Activated CD8-positive, alpha-beta memory T cell treated with anti-CD3 and anti-CD28 coated beads for 24 hours (primary cell): ENCODE results near the gene RNASEH2B.

Source experiments
- DNase-seq: peaks from one replicate; pipeline ENCODE4 v3.0.0-alpha.2; 2020

RNASEH2B gene

GRCh38 chr13:50909605-50910484, at the start of gene RNASEH2B:
TSS of gene RNASEH2B (plus strand) at chr13:50909791. CDS start at chr13:50910077, 286 bp downstream.
- DNase-seq, result peak; percentile 92

GRCh38 chr13:50864492-50864891, 45.1 kb upstream of the RNASEH2B start:
- no peak for DNase-seq

- DNase-seq, result no peak
Observed at GRCh38 chr13:50866817-50867636, 42.6 kb upstream of the RNASEH2B start.

- no peak for DNase-seq
Observed at GRCh38 chr13:50867637-50867945, 42.0 kb upstream of the RNASEH2B start.

DNA sequence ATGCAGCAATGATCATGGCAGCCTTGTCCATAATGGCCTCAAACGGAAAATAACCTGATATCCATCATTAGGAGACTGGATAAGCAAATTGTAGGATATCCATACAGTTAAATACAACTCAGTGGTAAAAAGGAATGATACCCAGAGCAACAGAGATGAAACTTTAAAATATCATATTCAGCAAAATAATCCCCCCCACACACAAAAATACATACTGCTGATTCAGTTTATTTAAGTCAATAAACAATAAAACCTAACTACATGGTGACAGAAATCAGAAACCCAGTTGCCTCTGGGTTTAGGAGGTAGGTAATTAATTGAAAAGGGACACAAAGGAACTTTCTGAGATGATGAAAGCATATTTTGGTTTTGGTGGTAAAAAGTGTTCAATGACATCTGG, 38.2 kb upstream of the RNASEH2B start:
- DNase-seq, result no peak

DNA sequence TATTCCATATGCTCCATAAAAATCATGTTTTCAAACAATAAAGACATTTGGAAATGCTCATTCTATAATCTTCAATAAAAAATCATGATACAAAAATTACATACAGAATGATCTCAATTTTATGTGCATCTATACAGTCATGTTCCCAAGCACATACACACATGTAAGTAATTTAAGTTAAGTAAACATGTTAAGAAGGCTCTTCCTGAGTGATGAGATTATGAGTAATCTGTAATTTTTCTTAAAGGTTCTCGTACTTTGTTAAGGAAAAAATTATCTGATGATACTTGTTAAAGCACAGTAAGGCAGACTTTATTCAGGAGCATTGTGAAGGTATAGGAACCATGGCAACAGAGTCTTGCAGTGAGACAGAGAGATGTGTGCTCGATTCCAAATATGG, 36.1 kb upstream of the RNASEH2B start:
- DNase-seq, result no peak

DNA sequence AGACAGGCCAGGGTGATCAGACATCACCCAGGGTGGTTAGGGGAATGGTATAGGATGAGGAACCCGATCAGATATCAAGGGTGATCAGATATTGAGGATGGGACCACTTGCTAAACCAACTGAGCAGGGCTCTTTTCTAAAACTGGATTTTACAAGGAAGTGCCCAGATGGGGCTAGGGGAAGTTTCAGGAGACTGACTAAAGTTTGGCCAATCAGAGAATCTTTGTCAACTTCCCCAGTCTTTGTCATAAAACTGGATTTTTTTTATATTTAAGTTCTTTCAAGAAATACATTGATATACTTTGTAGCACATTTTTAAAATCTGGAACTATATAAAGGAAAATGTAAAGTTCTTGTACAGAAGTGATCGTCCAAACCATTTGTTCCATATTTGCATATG, 35.6 kb upstream of the RNASEH2B start:
- no peak for DNase-seq

DNA sequence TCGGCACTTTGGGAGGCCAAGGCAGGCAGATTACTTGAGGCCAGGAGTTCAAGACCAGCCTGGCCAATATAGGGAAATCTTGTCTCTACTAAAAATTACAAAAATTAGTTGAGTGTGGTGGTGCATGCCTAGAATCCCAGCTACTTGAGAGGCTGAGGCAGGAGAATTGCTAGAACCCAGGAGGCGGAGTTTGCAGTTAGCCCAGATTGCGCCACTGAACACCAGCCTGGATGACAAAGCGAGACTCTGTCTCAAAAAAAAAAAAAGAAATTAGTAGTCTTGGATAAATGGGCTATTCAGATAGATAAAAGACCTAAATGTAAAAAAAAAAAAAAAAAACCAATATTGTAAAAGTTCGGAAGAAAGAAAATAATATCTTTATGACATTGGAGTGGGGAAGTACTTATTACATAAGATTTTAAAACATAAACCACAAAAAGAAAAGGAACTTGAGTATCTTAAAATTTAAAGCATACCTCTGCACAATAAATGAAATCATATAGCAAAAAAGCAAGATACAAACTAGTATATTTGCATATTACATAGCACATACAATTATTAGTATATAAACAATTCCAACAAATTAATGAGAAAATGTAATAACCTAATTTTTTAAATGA, 26.7 kb upstream of the RNASEH2B start:
- DNase-seq, result no peak

GRCh38 chr13:50883728-50884127, 25.9 kb upstream of the RNASEH2B start:
- DNase-seq, result no peak

GRCh38 chr13:50884265-50884664, 25.3 kb upstream of the RNASEH2B start:
- DNase-seq, result no peak

GRCh38 chr13:50887151-50887550, 22.4 kb upstream of the RNASEH2B start:
- no peak for DNase-seq

- no peak for DNase-seq
Observed at GRCh38 chr13:50888362-50888761, 21.2 kb upstream of the RNASEH2B start.

DNA sequence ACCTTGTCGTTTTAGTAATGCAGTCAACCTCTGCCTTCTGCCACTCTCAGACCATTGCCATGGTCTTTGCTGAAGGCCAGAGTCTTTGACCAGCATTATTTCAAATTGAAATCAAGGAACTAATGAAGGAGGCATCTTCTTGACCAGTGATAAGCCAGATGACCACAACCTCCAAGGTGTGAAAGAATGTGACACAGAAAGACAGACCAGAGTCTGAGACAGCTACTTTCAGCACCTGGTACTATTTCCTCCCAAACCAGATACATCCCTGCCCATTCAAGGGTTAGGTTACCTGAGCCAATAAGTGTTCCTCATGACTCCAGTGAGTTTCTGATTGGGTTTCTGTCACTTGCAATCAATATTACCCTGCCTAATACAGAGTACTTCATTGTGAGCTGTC, 20.3 kb upstream of the RNASEH2B start:
- no peak for DNase-seq

- no peak for DNase-seq
Observed at GRCh38 chr13:50891206-50891605, 18.4 kb upstream of the RNASEH2B start.

GRCh38 chr13:50892210-50892944, 17.2 kb upstream of the RNASEH2B start:
- DNase-seq, result no peak

DNA sequence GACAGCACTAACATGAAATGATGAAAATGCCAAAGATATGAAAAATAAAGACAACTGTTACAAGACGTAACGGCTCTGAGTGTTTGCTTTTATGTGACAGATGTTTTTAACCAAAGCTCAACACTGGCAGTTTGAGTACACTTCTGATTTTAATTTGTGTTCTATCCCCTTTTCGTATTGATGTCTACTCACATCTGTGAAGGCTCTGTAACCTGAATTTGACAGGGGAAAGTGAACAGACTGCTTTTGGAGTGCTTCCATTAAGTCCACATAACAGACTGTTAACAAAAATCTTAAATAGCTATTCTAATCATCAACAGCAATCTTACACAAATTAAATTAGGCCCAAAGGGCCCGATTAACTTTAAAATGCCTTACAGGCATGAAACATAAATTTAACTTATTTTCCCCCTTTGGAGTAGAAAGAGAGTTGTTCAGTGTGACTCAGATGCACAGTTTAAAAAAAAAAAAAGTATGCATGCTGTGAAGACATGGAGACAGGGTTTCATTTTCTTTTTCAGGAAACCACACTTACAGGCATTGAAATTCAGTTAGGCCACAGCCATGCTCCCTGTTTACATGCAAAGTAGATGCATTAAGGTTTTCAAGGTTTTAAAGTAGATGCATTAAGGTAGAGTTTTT, 16.3 kb upstream of the RNASEH2B start:
- DNase-seq, result no peak

- DNase-seq, result no peak
Observed at GRCh38 chr13:50894012-50894411, 15.6 kb upstream of the RNASEH2B start.

DNA sequence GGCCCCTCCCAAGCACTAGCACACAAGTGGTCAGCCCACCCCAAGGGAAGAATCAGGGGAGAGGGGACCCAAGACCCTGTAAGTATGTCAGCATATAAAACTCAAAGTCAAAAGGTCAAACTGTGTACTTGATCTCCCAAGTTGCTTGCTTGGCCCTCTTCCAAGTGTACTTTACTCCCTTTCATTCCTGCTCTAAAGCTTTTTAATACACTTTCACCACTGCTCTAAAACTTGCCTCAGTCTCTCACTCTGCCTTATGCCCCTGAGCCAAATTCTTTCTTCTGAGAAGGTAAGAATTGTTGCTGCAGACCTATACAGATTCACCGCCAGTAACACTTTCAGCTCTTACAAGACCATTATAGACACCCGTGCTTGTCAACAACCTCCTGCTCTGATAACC, 15.1 kb upstream of the RNASEH2B start:
- no peak for DNase-seq

DNA sequence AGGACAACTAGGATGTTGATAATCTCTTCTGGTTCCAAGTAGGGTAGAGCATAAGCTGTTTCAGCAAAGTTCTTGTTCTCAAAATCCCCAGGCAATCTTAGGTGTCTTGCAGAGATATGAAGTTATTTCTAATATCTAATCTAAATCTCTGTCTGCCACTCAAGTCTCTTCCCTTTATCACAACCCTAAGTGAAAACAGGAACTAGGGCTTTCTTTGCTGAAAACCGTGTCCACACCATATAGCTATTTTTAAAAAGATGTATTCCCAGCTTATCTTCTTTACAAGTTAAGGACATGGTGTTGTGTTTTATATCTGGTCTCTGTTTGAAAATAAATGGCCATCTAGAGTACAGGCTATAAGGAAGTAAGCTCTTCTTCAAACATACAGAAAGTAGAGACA, 11.3 kb upstream of the RNASEH2B start:
- no peak for DNase-seq

GRCh38 chr13:50901701-50902100, 7.9 kb upstream of the RNASEH2B start:
- DNase-seq, result no peak

DNA sequence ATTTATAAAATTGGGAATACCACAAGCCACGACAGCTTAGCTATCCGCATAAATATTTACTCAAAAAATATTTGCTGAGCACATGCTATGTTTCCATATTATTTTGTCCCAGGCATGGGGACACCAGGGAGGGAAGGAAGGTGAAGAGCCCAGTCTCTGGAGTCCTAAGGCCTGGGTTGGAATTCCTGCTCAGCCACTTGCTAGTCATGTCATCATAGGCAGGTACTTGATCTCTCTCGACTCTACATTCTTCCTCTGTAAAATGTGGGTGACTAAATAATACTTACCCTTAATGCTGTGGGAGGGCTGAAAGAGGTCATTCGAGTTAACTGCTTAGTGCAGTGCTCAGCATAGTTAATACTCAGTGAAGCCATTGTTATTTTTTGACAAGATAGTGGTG, 4.3 kb upstream of the RNASEH2B start:
- no peak for DNase-seq

DNA sequence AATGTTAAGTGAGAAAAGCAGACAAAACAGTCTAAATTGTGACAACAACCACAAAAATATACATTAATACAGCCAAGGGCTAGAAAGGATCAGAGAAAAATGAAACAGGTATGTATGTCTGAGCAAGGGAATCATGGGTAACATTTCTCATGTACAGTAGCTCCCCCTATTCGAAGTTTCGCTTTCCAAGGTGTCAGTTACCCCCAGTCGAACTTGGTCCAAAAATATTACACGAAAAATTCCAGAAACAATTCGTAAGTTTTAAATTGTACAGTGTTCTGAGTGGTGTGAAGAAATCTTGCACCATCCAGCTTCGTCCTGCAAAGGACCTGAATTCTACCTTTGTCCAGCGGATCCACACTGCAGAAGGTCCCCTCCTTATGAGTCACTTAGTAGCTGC, 1.8 kb upstream of the RNASEH2B start:
- DNase-seq, result no peak

DNA sequence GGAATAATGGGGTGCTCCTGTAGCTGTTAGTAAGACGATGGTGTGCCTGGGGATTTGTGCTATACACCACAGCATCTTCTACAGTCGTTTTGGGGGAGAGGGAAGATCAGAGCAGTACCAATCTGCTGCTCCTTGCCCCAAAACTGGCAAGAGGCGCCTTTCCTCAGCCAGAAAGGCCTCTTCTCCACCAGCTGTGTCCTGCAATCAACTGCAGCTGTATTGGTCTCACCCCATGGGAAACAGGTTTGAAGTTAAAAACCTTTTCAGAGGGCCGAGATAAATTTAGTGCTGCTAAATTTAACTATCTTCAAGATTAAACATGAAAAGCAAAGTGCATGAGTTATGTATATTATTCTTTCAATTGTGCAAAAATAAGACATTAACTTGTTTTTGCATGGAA, 1.2 kb upstream of the RNASEH2B start:
- DNase-seq, result no peak
